ENCODE measurements around the gene LIME1. TPM values are rescaled to one million over a fixed set of nuclear protein-coding genes. Genes with fewer than 3 reads are reported as not detected.
A peak's percentile ranks its signal among the peaks of the same experiment; 100 is the strongest.

Gene LIME1
- total and polyA plus RNA-seq, 4 donors = 6.5 to 57.6 (median 8.6) TPM

- no peaks in the 10 kb centered on the region for H3K9me3 ChIP-seq (ENCODE audit: control insufficient read depth, low read length)
- DNase-seq = no peak
- ATAC-seq (ENCODE audit: low FRiP score) = no peak
- H3K36me3 ChIP-seq (ENCODE audit: control insufficient read depth in 1 of 2, insufficient read depth in 2 of 2, low read length in 1 of 2) = no peaks in the 10 kb centered on the region
- H3K4me1 ChIP-seq (ENCODE audit: control insufficient read depth in 1 of 2, insufficient read depth in 2 of 2, low read length in 2 of 2) = no peaks in the 10 kb centered on the region
- WGBS, 2 donors = 90 to 92% methylated on average over 25 of the region's 25 CpGs
- H3K27ac ChIP-seq (ENCODE audit: low read depth in 1 of 2, low read length in 2 of 2) = no peak overlapping the region
- H3K27me3 ChIP-seq (ENCODE audit: control insufficient read depth in 1 of 2, insufficient read depth in 2 of 2, low read length in 1 of 2) = no peaks in the 10 kb centered on the region
- no peak overlapping the region for H3K4me3 ChIP-seq (ENCODE audit: low read length in 2 of 2)
- intact Hi-C loops (cut with DNase I) = no loop called here
Measured at GRCh38 chr20:63734111-63734945, 2.1 kb upstream of the LIME1 start.

GRCh38 chr20:63734946-63735858 is 1.3 kb upstream of the LIME1 start:
- 92% methylated on average over 44 to 48 of the region's 48 CpGs for WGBS, 2 donors
- Histone ChIP-seq H3K27ac (ENCODE audit: low read depth in 1 of 2, low read length in 2 of 2) (no peak overlapping the region), H3K27me3 (ENCODE audit: control insufficient read depth in 1 of 2, insufficient read depth in 2 of 2, low read length in 1 of 2) (no peaks in the 10 kb centered on the region), H3K36me3 (ENCODE audit: control insufficient read depth in 1 of 2, insufficient read depth in 2 of 2, low read length in 1 of 2) (no peaks in the 10 kb centered on the region), H3K9me3 (ENCODE audit: control insufficient read depth, low read length) (no peaks in the 10 kb centered on the region), H3K4me3 (ENCODE audit: low read length in 2 of 2) (no peak overlapping the region), H3K4me1 (ENCODE audit: control insufficient read depth in 1 of 2, insufficient read depth in 2 of 2, low read length in 2 of 2) (no peaks in the 10 kb centered on the region)
- intact Hi-C loops (cut with DNase I) = no loop called here
- DNase-seq (peak; percentile 54 to 67), ATAC-seq (ENCODE audit: low FRiP score) (no peak)

- no peaks in the 10 kb centered on the region for H3K9me3 ChIP-seq (ENCODE audit: control insufficient read depth, low read length)
- H3K36me3 ChIP-seq (ENCODE audit: control insufficient read depth in 1 of 2, insufficient read depth in 2 of 2, low read length in 1 of 2) = no peaks in the 10 kb centered on the region
- DNase-seq (peak; percentile 56 to 77), ATAC-seq (ENCODE audit: low FRiP score) (no peak)
- no peak overlapping the region for H3K4me3 ChIP-seq (ENCODE audit: low read length in 2 of 2)
- WGBS, 2 donors = 68 to 73% methylated on average over 30 of the region's 30 CpGs
- intact Hi-C loops (cut with DNase I) = no loop called here
- H3K27ac ChIP-seq (ENCODE audit: low read depth in 1 of 2, low read length in 2 of 2) = no peak overlapping the region
- H3K4me1 ChIP-seq (ENCODE audit: control insufficient read depth in 1 of 2, insufficient read depth in 2 of 2, low read length in 2 of 2) = no peaks in the 10 kb centered on the region
- H3K27me3 ChIP-seq (ENCODE audit: control insufficient read depth in 1 of 2, insufficient read depth in 2 of 2, low read length in 1 of 2) = no peaks in the 10 kb centered on the region
Measured at GRCh38 chr20:63736893-63737694, 630 bp downstream of the LIME1 start.

GRCh38 chr20:63737695-63737944 is 1.2 kb downstream of the LIME1 start:
- H3K4me3 ChIP-seq (ENCODE audit: low read length in 2 of 2) = no peak overlapping the region
- 35 to 62% methylated on average over 17 to 26 of the region's 26 CpGs for WGBS, 2 donors
- intact Hi-C loops (cut with DNase I) = no loop called here
- no peaks in the 10 kb centered on the region for H3K4me1 ChIP-seq (ENCODE audit: control insufficient read depth in 1 of 2, insufficient read depth in 2 of 2, low read length in 2 of 2)
- no peaks in the 10 kb centered on the region for H3K9me3 ChIP-seq (ENCODE audit: control insufficient read depth, low read length)
- no peaks in the 10 kb centered on the region for H3K27me3 ChIP-seq (ENCODE audit: control insufficient read depth in 1 of 2, insufficient read depth in 2 of 2, low read length in 1 of 2)
- H3K36me3 ChIP-seq (ENCODE audit: control insufficient read depth in 1 of 2, insufficient read depth in 2 of 2, low read length in 1 of 2) = peaks cover 0 to under 1% of the 10 kb centered on the region in 2 donors
- peak in 1 of 2 donors; percentile 73 for DNase-seq
- no peak overlapping the region for H3K27ac ChIP-seq (ENCODE audit: low read depth in 1 of 2, low read length in 2 of 2)
- ATAC-seq (ENCODE audit: low FRiP score) = no peak

- Histone ChIP-seq H3K9me3 (ENCODE audit: control insufficient read depth, low read length) (no peaks in the 10 kb centered on the region), H3K27ac (ENCODE audit: low read depth in 1 of 2, low read length in 2 of 2) (no peak overlapping the region), H3K4me1 (ENCODE audit: control insufficient read depth in 1 of 2, insufficient read depth in 2 of 2, low read length in 2 of 2) (no peaks in the 10 kb centered on the region), H3K36me3 (ENCODE audit: control insufficient read depth in 1 of 2, insufficient read depth in 2 of 2, low read length in 1 of 2) (peaks cover 0 to 1% of the 10 kb centered on the region in 2 donors), H3K4me3 (ENCODE audit: low read length in 2 of 2) (no peak overlapping the region), H3K27me3 (ENCODE audit: control insufficient read depth in 1 of 2, insufficient read depth in 2 of 2, low read length in 1 of 2) (no peaks in the 10 kb centered on the region)
- peak; percentile 58 to 73 for DNase-seq
- intact Hi-C loops (cut with DNase I) = loop anchor here in 1 of 2 donors (2.0 kb wide), 1 partner anchor 111 kb away; the partner anchor contains the start of gene GMEB2
- no peak for ATAC-seq (ENCODE audit: low FRiP score)
- WGBS, 2 donors = 47 to 63% methylated on average over 39 to 43 of the region's 43 CpGs
Measured at GRCh38 chr20:63737945-63738686, 1.7 kb downstream of the LIME1 start.

- ATAC-seq (ENCODE audit: low FRiP score) (peak; percentile 28), DNase-seq (peak; percentile 79 to 90)
- intact Hi-C loops (cut with DNase I) = loop anchor here in 1 of 2 donors (2.0 kb wide), 1 partner anchor 112 kb away; the partner anchor contains the start of gene GMEB2
- Histone ChIP-seq H3K4me1 (ENCODE audit: control insufficient read depth in 1 of 2, insufficient read depth in 2 of 2, low read length in 2 of 2) (no peaks in the 10 kb centered on the region), H3K36me3 (ENCODE audit: control insufficient read depth in 1 of 2, insufficient read depth in 2 of 2, low read length in 1 of 2) (peaks cover 0 to 1% of the 10 kb centered on the region in 2 donors), H3K27ac (ENCODE audit: low read depth in 1 of 2, low read length in 2 of 2) (peak overlapping the region in 1 of 2 donors; percentile 8), H3K4me3 (ENCODE audit: low read length in 2 of 2) (peak overlapping the region; percentile 35 to 38), H3K9me3 (ENCODE audit: control insufficient read depth, low read length) (no peaks in the 10 kb centered on the region), H3K27me3 (ENCODE audit: control insufficient read depth in 1 of 2, insufficient read depth in 2 of 2, low read length in 1 of 2) (no peaks in the 10 kb centered on the region)
- 16 to 22% methylated on average over 20 to 26 of the region's 26 CpGs for WGBS, 2 donors
Measured at GRCh38 chr20:63738687-63739129, 2.2 kb downstream of the LIME1 start.

GRCh38 chr20:63739130-63740069 is 2.9 kb downstream of the LIME1 start, which contains the start of gene SLC2A4RG:
Gene SLC2A4RG (plus strand): TSS chr20:63739776. CDS start chr20:63739913, 137 bp downstream.
- Histone ChIP-seq H3K27ac (ENCODE audit: low read depth in 1 of 2, low read length in 2 of 2) (peak within 1 kb of the TSS; percentile 63 to 68), H3K9me3 (ENCODE audit: control insufficient read depth, low read length) (no peaks in the 10 kb centered on the region), H3K4me3 (ENCODE audit: low read length in 2 of 2) (peak within 1 kb of the TSS; percentile 73 to 77), H3K4me1 (ENCODE audit: control insufficient read depth in 1 of 2, insufficient read depth in 2 of 2, low read length in 2 of 2) (no peaks in the 10 kb centered on the region), H3K36me3 (ENCODE audit: control insufficient read depth in 1 of 2, insufficient read depth in 2 of 2, low read length in 1 of 2) (peaks cover 0 to 1% of the 10 kb centered on the region in 2 donors), H3K27me3 (ENCODE audit: control insufficient read depth in 1 of 2, insufficient read depth in 2 of 2, low read length in 1 of 2) (no peaks in the 10 kb centered on the region)
- WGBS, 2 donors = 1% methylated on average over 48 to 136 of the region's 136 CpGs
- peak; percentile 87 to 93 for DNase-seq
- peak; percentile 74 for ATAC-seq (ENCODE audit: low FRiP score)
- intact Hi-C loops (cut with DNase I) = loop anchor here in 1 of 2 donors (2.0 kb wide), 1 partner anchor 113 kb away; the partner anchor contains the start of gene GMEB2
